ENCODE data around the gene CCDC182.

CCDC182 gene

GRCh38 chr17:57745242-57745641 lies at the start of gene CCDC182:
CCDC182 (minus strand) TSS chr17:57745299; CDS start chr17:57745272, 27 bp downstream.
- Histone ChIP-seq H3K27me3 (ENCODE audit: control insufficient read depth in 1 of 2, insufficient read depth in 2 of 2, low read length in 2 of 2) (no peaks in the 10 kb centered on the region), H3K9me3 (ENCODE audit: low read length) (no peaks in the 10 kb centered on the region), H3K4me1 (ENCODE audit: insufficient read depth, low read length) (no peaks in the 10 kb centered on the region), H3K9ac (ENCODE audit: low read length) (no peak within 1 kb of the TSS), H3K36me3 (ENCODE audit: insufficient read depth, low read length) (no peaks in the 10 kb centered on the region), H3K27ac (ENCODE audit: low read depth, low read length) (no peak within 1 kb of the TSS), H3K4me3 (ENCODE audit: low read depth in 1 of 2, low read length in 2 of 2) (no peak within 1 kb of the TSS)

GRCh38 chr17:57794841-57795240 lies 49.7 kb upstream of the CCDC182 start:
- Histone ChIP-seq H3K4me1 (ENCODE audit: insufficient read depth, low read length) (no peaks in the 10 kb centered on the region), H3K36me3 (ENCODE audit: insufficient read depth, low read length) (no peaks in the 10 kb centered on the region), H3K9me3 (ENCODE audit: low read length) (no peaks in the 10 kb centered on the region)

DNA sequence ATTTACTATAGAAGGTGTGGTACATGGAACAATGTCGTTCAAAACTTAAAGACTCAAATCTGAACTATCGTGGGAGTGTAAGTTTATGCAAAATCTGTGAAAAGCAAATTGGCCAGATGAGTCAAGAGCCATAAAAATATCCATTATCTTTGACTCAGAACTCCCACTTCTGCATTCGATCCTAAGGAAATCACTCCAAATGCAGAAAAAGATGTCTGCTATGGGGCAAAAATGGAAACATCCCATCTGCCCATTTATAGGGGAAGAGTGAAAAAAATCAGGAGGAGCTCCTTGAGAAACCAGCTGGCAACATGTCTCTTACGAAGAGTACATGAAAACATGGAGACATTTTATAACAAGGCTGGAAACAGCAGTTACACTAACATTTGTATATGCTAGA lies 43.6 kb upstream of the CCDC182 start:
- Histone ChIP-seq H3K4me3 (ENCODE audit: low read depth in 1 of 2, low read length in 2 of 2) (no peak overlapping the region), H3K9me3 (ENCODE audit: low read length) (no peaks in the 10 kb centered on the region), H3K4me1 (ENCODE audit: insufficient read depth, low read length) (no peaks in the 10 kb centered on the region), H3K27ac (ENCODE audit: low read depth, low read length) (no peak overlapping the region), H3K27me3 (ENCODE audit: control insufficient read depth in 1 of 2, insufficient read depth in 2 of 2, low read length in 2 of 2) (no peaks in the 10 kb centered on the region), H3K9ac (ENCODE audit: low read length) (no peak overlapping the region), H3K36me3 (ENCODE audit: insufficient read depth, low read length) (no peaks in the 10 kb centered on the region)

More at GRCh38 chr17:57794841-57795240, 49.7 kb upstream of the CCDC182 start:
- H3K27me3 ChIP-seq (ENCODE audit: control insufficient read depth in 1 of 2, insufficient read depth in 2 of 2, low read length in 2 of 2) = no peaks in the 10 kb centered on the region
- H3K4me3 ChIP-seq (ENCODE audit: low read depth in 1 of 2, low read length in 2 of 2) = no peak overlapping the region
- no peak overlapping the region for H3K27ac ChIP-seq (ENCODE audit: low read depth, low read length)
- H3K9ac ChIP-seq (ENCODE audit: low read length) = no peak overlapping the region

GRCh38 chr17:57785022-57785421 lies 39.9 kb upstream of the CCDC182 start:
- H3K9me3 ChIP-seq (ENCODE audit: low read length) = no peaks in the 10 kb centered on the region
- H3K4me1 ChIP-seq (ENCODE audit: insufficient read depth, low read length) = no peaks in the 10 kb centered on the region
- H3K4me3 ChIP-seq (ENCODE audit: low read depth in 1 of 2, low read length in 2 of 2) = no peak overlapping the region
- H3K36me3 ChIP-seq (ENCODE audit: insufficient read depth, low read length) = no peaks in the 10 kb centered on the region
- peaks cover 0 to 14% of the 10 kb centered on the region in 2 donors for H3K27me3 ChIP-seq (ENCODE audit: control insufficient read depth in 1 of 2, insufficient read depth in 2 of 2, low read length in 2 of 2)
- H3K9ac ChIP-seq (ENCODE audit: low read length) = no peak overlapping the region
- no peak overlapping the region for H3K27ac ChIP-seq (ENCODE audit: low read depth, low read length)

DNA sequence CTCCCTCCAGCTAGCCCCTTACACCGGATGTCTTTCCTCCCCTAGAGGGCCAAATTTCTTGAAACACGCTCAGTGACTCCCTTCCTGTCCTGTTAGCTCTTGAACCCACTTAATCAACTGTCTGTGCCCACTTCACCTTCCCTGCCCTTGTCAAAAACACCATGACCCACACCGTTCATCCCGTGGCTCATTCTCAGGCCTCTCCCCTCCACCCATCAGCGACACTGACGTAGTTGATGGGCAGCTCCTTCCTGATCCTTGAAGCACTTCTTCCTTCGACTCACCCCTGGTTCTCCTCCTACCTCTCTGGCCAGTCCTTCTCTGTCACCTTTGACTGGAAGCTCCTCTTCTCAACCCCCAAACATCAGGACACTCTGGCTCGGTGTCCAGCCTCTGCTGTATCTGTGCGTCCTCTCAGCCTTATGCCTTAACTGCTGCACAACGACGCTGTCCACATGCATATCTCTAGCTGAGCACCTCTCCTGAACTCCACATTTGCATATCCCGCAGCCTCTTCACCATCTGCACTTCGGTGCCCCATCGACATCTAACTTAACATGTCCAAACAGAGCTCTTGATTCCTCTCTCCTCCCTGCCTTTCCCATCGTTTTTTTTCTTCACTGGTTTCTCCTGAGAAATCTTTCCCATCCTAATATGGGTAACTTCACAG lies 39.3 kb upstream of the CCDC182 start:
- Histone ChIP-seq H3K4me1 (ENCODE audit: insufficient read depth, low read length) (no peaks in the 10 kb centered on the region), H3K9ac (ENCODE audit: low read length) (no peak overlapping the region), H3K27me3 (ENCODE audit: control insufficient read depth in 1 of 2, insufficient read depth in 2 of 2, low read length in 2 of 2) (peaks cover 0 to 14% of the 10 kb centered on the region in 2 donors), H3K27ac (ENCODE audit: low read depth, low read length) (no peak overlapping the region), H3K4me3 (ENCODE audit: low read depth in 1 of 2, low read length in 2 of 2) (no peak overlapping the region), H3K36me3 (ENCODE audit: insufficient read depth, low read length) (no peaks in the 10 kb centered on the region), H3K9me3 (ENCODE audit: low read length) (no peaks in the 10 kb centered on the region)

- H3K4me1 ChIP-seq (ENCODE audit: insufficient read depth, low read length) = no peaks in the 10 kb centered on the region
- peaks cover 0 to 14% of the 10 kb centered on the region in 2 donors for H3K27me3 ChIP-seq (ENCODE audit: control insufficient read depth in 1 of 2, insufficient read depth in 2 of 2, low read length in 2 of 2)
- H3K4me3 ChIP-seq (ENCODE audit: low read depth in 1 of 2, low read length in 2 of 2) = no peak overlapping the region
- H3K9ac ChIP-seq (ENCODE audit: low read length) = no peak overlapping the region
- H3K27ac ChIP-seq (ENCODE audit: low read depth, low read length) = no peak overlapping the region
- no peaks in the 10 kb centered on the region for H3K9me3 ChIP-seq (ENCODE audit: low read length)
- H3K36me3 ChIP-seq (ENCODE audit: insufficient read depth, low read length) = no peaks in the 10 kb centered on the region
These were observed 38.2 kb upstream of the CCDC182 start for GRCh38 chr17:57783338-57783742.

DNA sequence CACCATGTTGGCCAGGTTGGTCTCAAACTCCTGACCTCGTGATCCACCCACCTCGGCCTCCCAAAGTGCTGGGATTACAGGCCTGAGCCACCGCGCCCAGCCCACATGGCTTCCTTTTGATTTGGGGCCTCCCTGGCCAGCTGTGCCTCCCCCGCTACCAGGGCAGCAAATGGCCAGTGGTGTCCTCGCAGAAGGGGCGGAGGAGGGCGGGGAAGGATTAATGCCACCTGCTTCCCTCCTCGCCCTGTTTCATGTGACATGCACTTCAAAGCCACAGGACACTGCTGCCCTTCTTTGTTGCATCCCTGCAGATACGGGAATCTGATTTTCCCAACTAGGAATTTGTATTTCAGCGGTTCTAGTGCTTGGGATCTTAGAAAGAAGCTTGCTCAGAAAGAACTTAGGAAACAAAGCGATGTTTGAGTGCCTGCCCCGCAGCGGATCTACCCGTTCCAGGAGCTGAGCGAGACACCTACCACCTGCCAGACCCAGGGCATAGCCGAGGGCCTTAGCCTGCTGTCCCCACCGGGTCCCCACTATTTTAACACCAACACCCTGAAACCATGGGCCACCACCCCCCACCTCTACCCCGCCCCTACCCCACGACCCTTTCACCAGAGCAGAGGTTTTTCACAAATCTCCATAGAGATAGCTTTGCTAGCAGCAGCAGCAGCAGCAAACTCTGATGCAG lies 37.7 kb upstream of the CCDC182 start:
- Histone ChIP-seq H3K4me1 (ENCODE audit: insufficient read depth, low read length) (no peaks in the 10 kb centered on the region), H3K9me3 (ENCODE audit: low read length) (no peaks in the 10 kb centered on the region), H3K36me3 (ENCODE audit: insufficient read depth, low read length) (no peaks in the 10 kb centered on the region), H3K27ac (ENCODE audit: low read depth, low read length) (no peak overlapping the region), H3K9ac (ENCODE audit: low read length) (no peak overlapping the region), H3K4me3 (ENCODE audit: low read depth in 1 of 2, low read length in 2 of 2) (no peak overlapping the region), H3K27me3 (ENCODE audit: control insufficient read depth in 1 of 2, insufficient read depth in 2 of 2, low read length in 2 of 2) (peaks cover 0 to 14% of the 10 kb centered on the region in 2 donors)

DNA sequence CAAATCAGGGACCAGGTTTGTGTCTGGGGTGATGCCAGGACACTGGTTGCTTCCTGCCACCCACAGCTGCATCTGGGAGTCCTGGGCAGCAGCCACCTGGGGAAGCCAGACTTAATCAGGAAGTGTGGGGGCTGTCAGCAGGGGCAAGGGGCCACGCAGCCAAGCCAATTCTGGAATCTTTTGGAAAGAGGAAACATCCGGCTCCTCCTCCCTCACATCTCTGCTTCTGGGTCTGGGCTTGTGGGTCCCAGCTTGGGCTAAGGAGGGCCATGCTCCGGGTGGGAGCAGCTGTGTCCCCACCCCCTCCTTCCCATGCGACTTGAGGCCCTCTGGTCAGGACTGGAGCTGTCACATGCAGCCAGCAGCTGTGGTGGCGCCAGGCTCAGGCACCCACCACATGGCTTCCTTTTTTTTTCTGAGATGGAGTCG lies 37.0 kb upstream of the CCDC182 start:
- Histone ChIP-seq H3K27ac (ENCODE audit: low read depth, low read length) (no peak overlapping the region), H3K9me3 (ENCODE audit: low read length) (no peaks in the 10 kb centered on the region), H3K4me3 (ENCODE audit: low read depth in 1 of 2, low read length in 2 of 2) (no peak overlapping the region), H3K27me3 (ENCODE audit: control insufficient read depth in 1 of 2, insufficient read depth in 2 of 2, low read length in 2 of 2) (peaks cover 0 to 14% of the 10 kb centered on the region in 2 donors), H3K9ac (ENCODE audit: low read length) (no peak overlapping the region), H3K4me1 (ENCODE audit: insufficient read depth, low read length) (no peaks in the 10 kb centered on the region), H3K36me3 (ENCODE audit: insufficient read depth, low read length) (no peaks in the 10 kb centered on the region)

GRCh38 chr17:57781386-57782061 lies 36.4 kb upstream of the CCDC182 start:
- Histone ChIP-seq H3K4me3 (ENCODE audit: low read depth in 1 of 2, low read length in 2 of 2) (no peak overlapping the region), H3K4me1 (ENCODE audit: insufficient read depth, low read length) (no peaks in the 10 kb centered on the region), H3K9ac (ENCODE audit: low read length) (no peak overlapping the region), H3K27ac (ENCODE audit: low read depth, low read length) (no peak overlapping the region), H3K27me3 (ENCODE audit: control insufficient read depth in 1 of 2, insufficient read depth in 2 of 2, low read length in 2 of 2) (peaks cover 0 to 14% of the 10 kb centered on the region in 2 donors), H3K36me3 (ENCODE audit: insufficient read depth, low read length) (no peaks in the 10 kb centered on the region), H3K9me3 (ENCODE audit: low read length) (no peaks in the 10 kb centered on the region)

DNA sequence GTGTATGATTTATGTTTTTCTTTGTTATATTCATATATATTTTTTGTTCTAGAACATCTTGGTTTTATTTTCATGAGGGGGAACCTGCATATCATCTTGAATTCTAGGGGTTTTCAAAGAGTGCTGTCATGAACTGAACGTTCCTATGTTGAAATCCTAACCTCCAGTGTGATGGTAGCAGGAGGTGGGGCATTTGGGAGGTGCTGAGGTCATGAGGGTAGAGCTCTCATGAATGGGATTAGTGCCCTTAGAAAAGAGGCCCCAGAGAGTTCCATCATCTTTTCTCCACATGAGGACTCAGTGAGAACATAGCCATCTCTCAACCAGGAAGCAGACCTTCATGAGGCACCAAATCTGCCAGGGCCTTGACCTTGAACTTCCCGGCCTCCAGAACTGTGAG lies 34.6 kb upstream of the CCDC182 start:
- no peaks in the 10 kb centered on the region for H3K4me1 ChIP-seq (ENCODE audit: insufficient read depth, low read length)
- no peaks in the 10 kb centered on the region for H3K9me3 ChIP-seq (ENCODE audit: low read length)
- no peak overlapping the region for H3K27ac ChIP-seq (ENCODE audit: low read depth, low read length)
- peaks cover 0 to 14% of the 10 kb centered on the region in 2 donors for H3K27me3 ChIP-seq (ENCODE audit: control insufficient read depth in 1 of 2, insufficient read depth in 2 of 2, low read length in 2 of 2)
- no peaks in the 10 kb centered on the region for H3K36me3 ChIP-seq (ENCODE audit: insufficient read depth, low read length)
- H3K4me3 ChIP-seq (ENCODE audit: low read depth in 1 of 2, low read length in 2 of 2) = no peak overlapping the region
- no peak overlapping the region for H3K9ac ChIP-seq (ENCODE audit: low read length)

DNA sequence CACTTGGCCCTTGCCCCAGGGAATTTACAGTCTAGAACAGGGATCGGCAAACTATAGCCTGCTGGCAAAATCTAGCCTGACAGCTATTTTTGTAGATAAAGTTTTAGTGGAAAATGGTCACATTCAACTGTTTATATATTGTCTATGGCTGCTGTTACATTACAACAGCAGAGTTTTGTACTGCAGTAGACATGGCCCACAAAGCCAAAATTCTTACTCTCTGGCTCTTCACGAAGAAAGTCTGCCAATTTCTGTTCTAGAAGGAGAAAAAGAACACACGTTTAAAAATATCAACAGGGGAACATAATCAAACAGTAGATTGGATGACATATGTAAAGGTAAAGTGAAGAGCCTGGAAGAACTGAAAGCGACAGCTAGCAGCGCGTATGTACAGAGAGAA lies 33.2 kb upstream of the CCDC182 start:
- Histone ChIP-seq H3K9ac (ENCODE audit: low read length) (no peak overlapping the region), H3K36me3 (ENCODE audit: insufficient read depth, low read length) (no peaks in the 10 kb centered on the region), H3K27ac (ENCODE audit: low read depth, low read length) (no peak overlapping the region), H3K9me3 (ENCODE audit: low read length) (no peaks in the 10 kb centered on the region), H3K27me3 (ENCODE audit: control insufficient read depth in 1 of 2, insufficient read depth in 2 of 2, low read length in 2 of 2) (peaks cover 0 to 12% of the 10 kb centered on the region in 2 donors), H3K4me1 (ENCODE audit: insufficient read depth, low read length) (no peaks in the 10 kb centered on the region), H3K4me3 (ENCODE audit: low read depth in 1 of 2, low read length in 2 of 2) (no peak overlapping the region)
